Neural progenitor cell (in vitro differentiated cells): Measurements from ENCODE around the gene ISLR. TPM values are rescaled to one million over a fixed set of nuclear protein-coding genes. Genes with fewer than 3 reads are reported as not detected.
A peak's percentile ranks its signal among the peaks of the same experiment; 100 is the strongest.

Source experiments
- DNase-seq: peaks from one replicate; pipeline ENCODE4 v3.0.0-alpha.2; 2016; ENCODE audit warnings: low spot score
- H2AFZ ChIP-seq: fragments of 200-600 bp; sonication (generic); replicated peaks from 2 replicates; pipeline ENCODE4 v1.6.1; 2016; ENCODE audit warnings: antibody characterized with exemption
- H3F3A ChIP-seq: fragments of 200-600 bp; sonication (generic); 2 replicates; pipeline ENCODE4 v1.6.1; 2016; ENCODE audit warnings: antibody characterized with exemption, low read depth
- H3K27ac ChIP-seq: fragments of 200-600 bp; sonication (generic); 2 replicates; pipeline ENCODE4 v1.5.1; 2016; ENCODE audit warnings: mild to moderate bottlenecking
- H3K27me3 ChIP-seq: fragments of 200-600 bp; sonication (generic); 2 replicates; pipeline ENCODE4 v1.6.1; 2016; ENCODE audit warnings: mild to moderate bottlenecking, moderate library complexity
- H3K36me3 ChIP-seq: fragments of 200-600 bp; sonication (generic); 2 replicates; pipeline ENCODE4 v1.5.1; 2016
- H3K4me1 ChIP-seq: fragments of 200-600 bp; sonication (generic); 2 replicates; pipeline ENCODE4 v1.6.1; 2016; ENCODE audit warnings: mixed run types
- H3K4me2 ChIP-seq: fragments of 200-600 bp; sonication (generic); 2 replicates; pipeline ENCODE4 v1.6.1; 2016
- H3K4me3 ChIP-seq: fragments of 200-600 bp; sonication (generic); 2 replicates; pipeline ENCODE4 v1.5.1; 2016
- H3K79me2 ChIP-seq: fragments of 200-600 bp; sonication (generic); 2 replicates; pipeline ENCODE4 v1.6.1; 2016; ENCODE audit warnings: low read depth
- H3K9ac ChIP-seq: fragments of 200-600 bp; sonication (generic); 2 replicates; pipeline ENCODE4 v1.6.1; 2016
- H3K9me3 ChIP-seq: fragments of 200-600 bp; sonication (generic); 2 replicates; pipeline ENCODE4 v1.5.1; 2016; ENCODE audit warnings: low read depth
- H4K20me1 ChIP-seq: fragments of 200-600 bp; sonication (generic); 2 replicates; pipeline ENCODE4 v1.6.1; 2016; ENCODE audit warnings: low read depth
- H3K27ac Mint-ChIP-seq: 3 replicates; pipeline ENCODE4 v1.8.0; 2021; ENCODE audit warnings: mixed read lengths
- H3K27me3 Mint-ChIP-seq: 2 replicates; pipeline ENCODE4 v1.8.0; 2022; ENCODE audit warnings: low read depth, mild to moderate bottlenecking, inconsistent platforms, moderate library complexity, mixed read lengths; ENCODE audit not compliant: insufficient read depth
- H3K36me3 Mint-ChIP-seq: 3 replicates; pipeline ENCODE4 v1.8.0; 2021; ENCODE audit warnings: mixed read lengths
- H3K4me1 Mint-ChIP-seq: 3 replicates; pipeline ENCODE4 v1.8.0; 2021; ENCODE audit warnings: mixed read lengths
- H3K4me3 Mint-ChIP-seq: 3 replicates; pipeline ENCODE4 v1.8.0; 2021; ENCODE audit warnings: mild to moderate bottlenecking, moderate library complexity, mixed read lengths
- H3K9me3 Mint-ChIP-seq: 3 replicates; pipeline ENCODE4 v1.8.0; 2020; ENCODE audit warnings: mixed read lengths
- EZH2 ChIP-seq: fragments of 200-600 bp; sonication (generic); IDR thresholded peaks from 2 replicates; pipeline ENCODE4 v1.6.1; 2017; ENCODE audit warnings: antibody characterized with exemption, mild to moderate bottlenecking, moderate library complexity
- EZH2phosphoT487 ChIP-seq: fragments of 200-600 bp; sonication (generic); IDR thresholded peaks from 2 replicates; pipeline ENCODE4 v1.6.1; 2017; ENCODE audit warnings: antibody characterized with exemption
- total RNA-seq: library from RNA; depleted of rRNA; stranded (reverse); fragments of >200 nt; gene quantifications from 2 replicates; pipeline ENCODE4 v1.2.3, GENCODE V29; 2015; ENCODE audit warnings: low replicate concordance
- TF ChIP-seq, protein P1 (sequence below): fragments of 200-600 bp; sonication (generic); IDR thresholded peaks from 2 replicates; pipeline ENCODE4 v1.5.1; 2017; ENCODE audit warnings: antibody characterized with exemption, mild to moderate bottlenecking

The ISLR gene
- total RNA-seq, 1 donor from 2014 or later, result not detected

- DNase-seq, result no peak
- Mint-ChIP-seq H3K9me3 (no peaks in the 10 kb centered on the region), H3K4me3 (no peak overlapping the region)
These were observed 11.1 kb downstream of the ISLR start for GRCh38 chr15:74184582-74185091.

GRCh38 chr15:74185710-74186348, 12.3 kb downstream of the ISLR start:
- DNase-seq, result no peak
- Histone ChIP-seq H3F3A (no peaks in the 10 kb centered on the region), H3K27ac (no peak overlapping the region), H3K36me3 (no peaks in the 10 kb centered on the region), H3K4me3 (no peak overlapping the region), H3K9ac (no peak overlapping the region), H3K4me1 (no peaks in the 10 kb centered on the region), H3K79me2 (no peaks in the 10 kb centered on the region), H4K20me1 (no peaks in the 10 kb centered on the region), H2AFZ (no peak overlapping the region), H3K4me2 (no peak overlapping the region), H3K27me3 (no peaks in the 10 kb centered on the region), H3K9me3 (no peaks in the 10 kb centered on the region)
- peaks cover 1% of the 10 kb centered on the region for H3K36me3 Mint-ChIP-seq
- H3K27me3 Mint-ChIP-seq, result no peaks in the 10 kb centered on the region
- peak overlapping the region; percentile 86 for H3K27ac Mint-ChIP-seq
- H3K4me3 Mint-ChIP-seq, result no peak overlapping the region
- H3K9me3 Mint-ChIP-seq, result no peaks in the 10 kb centered on the region
- TF ChIP-seq, protein P1, sequence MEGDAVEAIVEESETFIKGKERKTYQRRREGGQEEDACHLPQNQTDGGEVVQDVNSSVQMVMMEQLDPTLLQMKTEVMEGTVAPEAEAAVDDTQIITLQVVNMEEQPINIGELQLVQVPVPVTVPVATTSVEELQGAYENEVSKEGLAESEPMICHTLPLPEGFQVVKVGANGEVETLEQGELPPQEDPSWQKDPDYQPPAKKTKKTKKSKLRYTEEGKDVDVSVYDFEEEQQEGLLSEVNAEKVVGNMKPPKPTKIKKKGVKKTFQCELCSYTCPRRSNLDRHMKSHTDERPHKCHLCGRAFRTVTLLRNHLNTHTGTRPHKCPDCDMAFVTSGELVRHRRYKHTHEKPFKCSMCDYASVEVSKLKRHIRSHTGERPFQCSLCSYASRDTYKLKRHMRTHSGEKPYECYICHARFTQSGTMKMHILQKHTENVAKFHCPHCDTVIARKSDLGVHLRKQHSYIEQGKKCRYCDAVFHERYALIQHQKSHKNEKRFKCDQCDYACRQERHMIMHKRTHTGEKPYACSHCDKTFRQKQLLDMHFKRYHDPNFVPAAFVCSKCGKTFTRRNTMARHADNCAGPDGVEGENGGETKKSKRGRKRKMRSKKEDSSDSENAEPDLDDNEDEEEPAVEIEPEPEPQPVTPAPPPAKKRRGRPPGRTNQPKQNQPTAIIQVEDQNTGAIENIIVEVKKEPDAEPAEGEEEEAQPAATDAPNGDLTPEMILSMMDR, result no peak
- TF ChIP-seq EZH2phosphoT487, result no peak
- no peak for TF ChIP-seq EZH2
- peaks cover 2% of the 10 kb centered on the region for H3K4me1 Mint-ChIP-seq

More at GRCh38 chr15:74184582-74185091, 11.1 kb downstream of the ISLR start:
- Histone ChIP-seq H3K4me1 (no peaks in the 10 kb centered on the region), H4K20me1 (no peaks in the 10 kb centered on the region), H3K9me3 (no peaks in the 10 kb centered on the region), H3K27me3 (no peaks in the 10 kb centered on the region), H3F3A (no peaks in the 10 kb centered on the region), H3K9ac (no peak overlapping the region), H3K36me3 (no peaks in the 10 kb centered on the region), H3K4me2 (no peak overlapping the region), H3K4me3 (no peak overlapping the region), H3K79me2 (no peaks in the 10 kb centered on the region), H2AFZ (no peak overlapping the region), H3K27ac (no peak overlapping the region)
- Mint-ChIP-seq H3K27ac (peak overlapping the region; percentile 79), H3K4me1 (peaks cover 6% of the 10 kb centered on the region), H3K27me3 (no peaks in the 10 kb centered on the region), H3K36me3 (peaks cover 1% of the 10 kb centered on the region)
- no peak for TF ChIP-seq EZH2phosphoT487
- TF ChIP-seq, protein P1, result no peak
- TF ChIP-seq EZH2, result no peak

GRCh38 chr15:74188216-74188615, 14.7 kb downstream of the ISLR start:
- Histone ChIP-seq H2AFZ (no peak overlapping the region), H4K20me1 (no peaks in the 10 kb centered on the region), H3F3A (no peaks in the 10 kb centered on the region), H3K27me3 (no peaks in the 10 kb centered on the region), H3K4me1 (peaks cover 15% of the 10 kb centered on the region), H3K36me3 (no peaks in the 10 kb centered on the region), H3K4me2 (no peak overlapping the region), H3K9me3 (no peaks in the 10 kb centered on the region), H3K4me3 (no peak overlapping the region), H3K27ac (no peak overlapping the region), H3K9ac (no peak overlapping the region), H3K79me2 (no peaks in the 10 kb centered on the region)
- Mint-ChIP-seq H3K27ac (no peak overlapping the region), H3K4me1 (peaks cover 22% of the 10 kb centered on the region), H3K4me3 (no peak overlapping the region), H3K9me3 (no peaks in the 10 kb centered on the region), H3K36me3 (peaks cover 1% of the 10 kb centered on the region), H3K27me3 (peaks cover 4% of the 10 kb centered on the region)
- TF ChIP-seq, protein P1, result no peak
- TF ChIP-seq EZH2phosphoT487 (no peak), EZH2 (no peak)
- no peak for DNase-seq
